IPS-NIHi11 (cell line): ENCODE results near the gene CPA1.

Source experiments
- DNase-seq: peaks from one replicate; pipeline ENCODE4 v3.0.0; 2012; ENCODE audit warnings: mixed read lengths, low spot score

Gene CPA1

DNA sequence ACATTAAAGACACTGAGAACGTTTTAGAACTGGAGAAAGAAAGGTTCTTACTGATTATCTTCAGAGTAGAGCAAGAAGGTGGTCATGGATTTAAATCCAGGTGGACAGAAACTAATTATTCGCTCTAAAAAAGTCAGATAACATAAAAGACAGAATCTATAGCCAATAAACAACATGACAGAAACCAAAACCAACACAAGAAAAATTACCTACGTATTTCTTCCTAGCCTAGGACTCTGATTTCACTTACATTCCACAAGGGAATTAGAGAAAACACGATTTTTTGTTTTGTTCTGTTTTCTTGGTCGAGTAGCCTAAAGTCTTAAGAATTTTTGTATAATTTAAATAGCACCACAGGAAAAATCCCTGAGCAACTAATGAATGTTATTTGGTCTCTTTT lies 15.1 kb downstream of the CPA1 start:
- no peak for DNase-seq

DNA sequence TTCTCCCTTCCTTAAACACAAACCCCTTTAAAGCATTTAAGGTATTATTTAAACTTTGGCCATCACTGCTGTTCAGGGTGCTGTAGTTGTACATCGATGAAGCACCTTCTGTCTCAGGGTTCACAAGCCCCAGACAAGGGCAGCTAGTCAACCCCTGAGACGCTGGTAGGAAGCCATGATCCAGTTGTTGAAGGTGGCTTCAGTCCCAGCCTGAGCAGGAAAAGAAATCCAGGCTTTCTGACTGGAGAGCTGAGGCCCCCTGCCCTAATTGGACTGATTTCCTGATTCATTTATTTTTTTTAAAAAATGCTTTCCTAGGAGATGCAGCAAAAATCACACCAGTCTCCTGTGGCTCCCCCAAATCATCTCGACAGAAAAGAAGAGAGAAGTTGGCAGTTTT lies 15.8 kb downstream of the CPA1 start:
- no peak for DNase-seq

DNA sequence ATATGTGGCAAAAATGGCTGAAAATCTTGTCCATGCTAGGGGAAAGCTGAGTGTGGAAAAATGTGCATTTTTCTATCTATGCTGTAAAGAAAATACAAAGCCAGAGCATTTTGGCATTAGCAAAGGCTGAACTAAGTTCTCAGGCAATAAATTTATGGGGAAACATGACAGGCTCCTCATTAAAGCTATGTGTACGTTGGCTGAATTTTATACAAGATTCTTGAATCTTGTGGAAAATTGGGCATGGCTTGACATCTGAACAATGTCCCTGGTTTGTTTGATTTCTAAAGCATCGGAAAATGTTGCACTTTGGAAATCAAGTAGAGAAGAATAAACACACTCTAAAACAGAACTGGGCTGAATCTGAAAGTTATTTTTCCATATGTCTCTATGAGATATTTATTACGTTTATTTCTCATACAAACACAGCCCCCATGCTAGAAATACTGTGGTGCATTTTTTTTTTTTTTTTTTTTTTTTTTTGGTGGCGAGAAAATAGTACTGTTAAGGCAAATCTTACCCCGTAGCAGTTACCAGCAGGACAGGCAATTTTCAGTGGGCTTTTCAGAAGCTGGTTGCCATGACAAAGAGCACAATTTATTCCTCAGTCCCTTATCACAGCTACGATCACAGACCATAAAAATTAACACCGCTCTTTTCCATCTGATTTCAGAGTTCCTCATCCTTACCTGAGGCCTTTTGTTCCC lies 16.9 kb downstream of the CPA1 start:
- no peak for DNase-seq

GRCh38 chr7:130397758-130398073 lies 17.4 kb downstream of the CPA1 start:
- no peak for DNase-seq

- no peak for DNase-seq
Observed at GRCh38 chr7:130398526-130399090, 18.3 kb downstream of the CPA1 start.

DNA sequence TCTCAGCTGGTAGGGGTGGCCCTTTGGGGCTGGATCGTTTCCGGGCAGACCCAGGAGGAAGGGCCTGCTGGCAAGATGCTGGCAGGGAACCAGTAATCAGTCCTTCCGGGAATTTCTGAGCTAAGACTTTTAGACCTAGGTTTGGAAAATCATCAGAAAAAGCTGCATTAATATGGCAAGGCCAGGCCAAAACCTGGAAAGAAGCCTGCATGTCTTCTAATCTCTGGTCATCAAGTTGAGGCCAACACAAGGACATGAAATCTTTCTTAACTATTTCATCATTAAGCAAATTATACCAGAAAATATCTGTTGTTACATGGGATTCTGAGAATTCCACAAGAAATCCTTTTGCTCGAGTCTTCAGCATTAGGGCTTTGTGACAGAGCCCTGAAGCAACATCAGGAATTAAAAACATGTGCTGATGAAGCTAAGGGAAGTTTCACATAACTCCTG lies 19.9 kb downstream of the CPA1 start:
- DNase-seq, result no peak

DNA sequence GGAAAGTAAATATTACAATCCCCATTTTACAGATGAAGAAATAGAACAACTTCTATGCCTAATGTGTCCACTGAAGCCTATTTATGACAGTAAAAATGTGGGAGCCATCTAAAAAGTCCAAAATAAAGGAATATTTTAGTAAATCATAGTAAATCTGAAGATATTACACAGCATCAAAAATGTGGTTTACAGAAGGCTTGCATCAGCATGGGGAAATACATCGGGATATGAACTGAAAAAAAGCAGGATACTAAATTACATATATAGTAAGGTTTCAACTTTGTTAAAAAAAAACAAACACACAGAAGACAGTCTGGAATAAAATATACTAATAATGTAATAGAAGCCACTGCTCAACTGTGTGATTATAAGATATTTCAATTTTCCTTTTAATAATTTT lies 20.8 kb downstream of the CPA1 start:
- DNase-seq, result no peak

DNA sequence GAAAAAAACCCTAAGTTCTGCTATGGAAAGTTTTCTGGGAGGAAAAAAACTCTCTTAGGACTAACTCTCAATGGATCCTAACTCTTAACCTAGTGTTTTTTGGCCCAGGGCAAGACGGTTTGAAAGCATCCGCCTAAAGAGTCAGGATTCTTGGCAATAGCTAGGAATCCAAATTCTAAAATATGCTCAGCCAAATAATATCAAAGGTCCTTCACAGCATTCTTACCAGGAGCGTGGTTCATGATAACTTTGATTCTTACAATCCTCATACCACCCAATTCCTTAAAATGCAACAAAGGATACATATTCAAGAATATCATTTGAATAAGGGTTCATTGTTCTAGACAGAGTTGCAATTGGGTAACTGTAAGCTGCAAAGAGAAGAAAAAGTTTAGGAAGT lies 21.3 kb downstream of the CPA1 start:
- DNase-seq, result no peak

DNA sequence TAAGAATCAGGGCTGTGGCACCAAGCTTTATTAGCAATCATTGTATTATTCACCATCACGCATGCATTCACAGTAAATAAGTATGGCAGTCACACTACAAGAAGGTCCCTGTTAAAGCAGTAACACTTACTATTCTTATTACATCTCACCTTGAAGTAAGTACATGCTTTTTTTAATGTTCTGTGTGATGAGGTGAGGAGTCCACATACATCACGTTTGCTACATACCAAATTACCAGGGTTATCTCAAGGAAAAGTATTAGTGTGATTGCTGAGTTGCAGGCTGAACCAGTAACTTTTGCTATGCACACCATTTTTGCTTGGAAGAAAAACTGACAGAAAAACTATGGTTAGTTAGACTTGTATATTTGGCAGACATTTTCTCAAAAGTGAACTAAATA lies 24.7 kb downstream of the CPA1 start:
- DNase-seq, result no peak

- no peak for DNase-seq
Observed at GRCh38 chr7:130409067-130409711, 28.9 kb downstream of the CPA1 start.

DNA sequence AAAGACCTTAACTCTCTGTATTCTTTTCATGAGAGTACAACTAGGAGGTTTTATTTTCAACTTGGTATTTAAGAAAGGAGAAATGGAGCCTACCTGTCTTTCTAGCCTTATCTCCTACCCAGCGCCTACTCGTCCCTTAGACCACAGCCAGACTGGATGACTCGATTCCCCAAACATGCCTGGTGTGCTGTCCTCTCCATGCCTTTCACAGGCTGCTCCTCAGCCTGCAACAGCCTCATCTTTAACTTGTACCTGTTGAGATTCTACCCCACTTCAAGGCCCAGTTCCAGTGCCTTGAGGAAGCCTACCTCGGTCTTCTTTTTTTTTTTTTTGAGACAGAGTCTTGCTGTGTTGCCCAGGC lies 29.4 kb downstream of the CPA1 start:
- no peak for DNase-seq

- DNase-seq, result no peak
Observed at GRCh38 chr7:130410868-130411541, 30.7 kb downstream of the CPA1 start.

- DNase-seq, result no peak
Observed at GRCh38 chr7:130413201-130413600, 32.9 kb downstream of the CPA1 start.

- DNase-seq, result no peak
Observed at GRCh38 chr7:130415006-130415405, 34.7 kb downstream of the CPA1 start.

- DNase-seq, result no peak
Observed at GRCh38 chr7:130417213-130417612, 36.9 kb downstream of the CPA1 start.

DNA sequence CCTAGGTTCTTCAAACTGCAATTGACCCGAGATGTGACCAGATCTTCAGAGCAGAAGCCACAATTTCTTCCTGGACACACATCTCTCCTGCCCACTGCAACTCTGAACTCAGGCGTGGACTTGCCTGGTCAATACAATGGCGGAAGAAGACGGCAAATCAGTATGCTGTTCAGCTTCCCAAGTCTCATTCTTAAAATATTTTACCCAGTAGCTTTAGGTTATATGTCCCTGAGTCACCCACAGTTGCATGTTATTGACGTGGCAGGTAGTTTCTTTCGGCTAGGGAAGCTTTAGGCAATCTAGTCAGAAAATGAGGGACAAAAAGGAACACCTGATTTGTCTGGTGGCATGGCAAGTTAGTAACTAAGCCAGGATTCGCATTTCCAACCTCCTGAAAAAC lies 38.0 kb downstream of the CPA1 start:
- DNase-seq, result no peak

- no peak for DNase-seq
Observed at GRCh38 chr7:130419658-130420057, 39.4 kb downstream of the CPA1 start.

DNA sequence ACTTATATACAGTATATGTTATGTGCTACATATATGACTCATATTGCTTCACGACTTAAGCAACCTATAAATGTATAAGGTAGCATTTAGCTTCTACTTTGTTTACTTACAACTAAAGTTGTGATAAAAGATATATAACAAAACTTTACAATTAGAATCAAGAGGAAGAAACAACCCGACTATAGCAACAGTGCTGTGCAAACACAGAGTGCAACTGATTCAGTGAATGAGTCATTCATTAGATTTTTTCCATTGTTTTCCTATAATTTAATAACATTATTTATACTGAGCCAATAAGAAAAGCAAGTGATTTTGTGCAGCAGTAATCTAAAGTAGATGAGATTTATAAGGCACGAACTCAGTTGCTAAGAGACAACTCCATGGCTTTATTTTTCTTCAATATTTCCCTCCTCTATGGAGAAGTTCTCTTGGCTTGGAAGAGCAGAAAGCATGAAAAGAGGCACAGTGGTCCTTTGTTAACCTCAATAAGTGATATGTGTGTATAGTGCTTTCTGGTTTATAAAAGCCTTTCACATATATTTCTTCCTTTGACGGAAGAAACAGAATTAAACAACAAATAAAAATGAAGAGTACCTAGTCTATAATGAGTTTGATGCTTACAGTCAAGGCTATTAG lies 40.8 kb downstream of the CPA1 start:
- DNase-seq, result no peak

DNA sequence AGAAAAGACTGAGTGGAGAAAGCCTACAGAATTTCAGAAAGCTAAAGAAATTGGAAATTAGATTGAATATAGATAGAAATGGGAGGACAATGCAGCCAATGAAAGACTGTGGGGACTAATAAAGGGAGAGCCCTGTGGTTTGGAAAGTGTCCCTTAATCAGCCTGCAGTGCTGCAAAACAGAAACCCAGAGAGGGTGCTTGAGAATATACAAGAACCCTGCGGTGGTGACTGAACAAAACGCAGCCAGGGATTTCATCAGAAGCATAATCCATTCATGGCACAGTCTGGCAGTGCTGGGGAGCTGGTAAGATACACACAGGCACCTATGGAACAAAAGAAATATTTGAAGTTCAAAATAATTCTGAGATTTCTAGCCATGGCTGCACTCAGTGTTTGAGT lies 41.4 kb downstream of the CPA1 start:
- no peak for DNase-seq

DNA sequence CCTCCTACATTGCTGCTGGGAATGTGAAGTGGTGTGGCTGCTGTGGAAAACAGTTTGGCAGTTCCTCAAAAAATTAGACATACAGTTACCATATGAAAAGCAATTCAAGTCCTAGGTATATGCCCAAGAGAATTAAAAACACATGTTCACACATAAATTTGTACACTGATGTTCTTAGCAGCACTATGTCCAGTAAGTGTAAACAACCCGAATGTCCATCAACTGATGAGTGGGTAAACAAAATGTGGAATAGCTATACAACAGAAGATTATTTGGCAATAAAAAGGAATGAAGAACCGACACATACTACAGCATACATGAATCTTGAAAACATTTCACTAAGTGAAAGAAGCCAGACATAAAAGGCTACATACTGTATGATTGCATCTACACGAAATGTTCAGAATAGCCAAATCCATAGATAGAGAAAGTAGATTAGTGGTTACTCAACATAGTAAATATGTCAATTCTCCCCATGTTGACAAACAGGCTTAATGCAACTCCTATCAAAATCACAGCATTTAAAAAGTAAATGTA lies 43.3 kb downstream of the CPA1 start:
- no peak for DNase-seq

DNA sequence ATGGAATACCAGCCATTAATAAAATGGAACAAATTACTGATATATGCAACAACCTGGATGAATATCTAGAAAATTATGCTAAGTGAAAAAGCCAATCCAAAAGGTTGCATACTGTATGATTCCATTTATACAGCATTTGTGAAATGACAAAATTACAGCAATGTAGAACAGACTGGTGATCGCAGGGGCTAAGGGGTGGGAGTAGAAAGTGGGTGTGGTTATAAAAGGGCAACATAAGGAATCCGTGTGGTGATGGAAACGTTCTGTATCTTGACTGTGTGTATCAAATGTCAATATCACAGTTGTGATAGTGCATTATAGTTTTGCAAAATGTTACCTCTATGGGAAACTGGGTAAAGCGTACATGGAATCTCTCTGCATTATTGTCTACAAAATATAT lies 45.5 kb downstream of the CPA1 start:
- DNase-seq, result no peak

DNA sequence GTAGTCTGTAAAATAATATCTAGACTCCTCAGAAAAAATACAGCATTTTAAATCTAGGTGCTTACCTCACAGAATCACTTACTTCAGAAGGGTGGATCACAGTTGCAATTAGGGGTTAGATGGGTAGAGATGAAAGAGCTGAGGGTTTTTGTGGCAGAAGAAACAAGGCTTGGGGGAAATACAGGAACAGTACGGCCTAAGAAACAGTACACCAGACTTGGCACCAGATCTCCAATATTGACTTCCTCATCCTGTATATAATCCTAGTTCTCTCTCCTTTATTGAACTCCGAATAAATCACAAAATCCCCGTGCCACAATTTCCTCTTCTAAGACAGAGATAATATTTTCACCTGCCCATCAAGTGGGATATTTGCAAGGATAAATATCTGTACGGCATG lies 46.3 kb downstream of the CPA1 start:
- no peak for DNase-seq

- no peak for DNase-seq
Observed at GRCh38 chr7:130429019-130429418, 48.7 kb downstream of the CPA1 start.
